ENCODE results near the gene CGB3.

GRCh38 chr19:49064768-49065611, 40.9 kb upstream of the CGB3 start, which contains the start of gene NTF4:
- no peak for TF ChIP-seq POLR2A (IDR thresholded peaks at IDR 0.05; ENCODE audit: low read depth, low read length)
- TF ChIP-seq POLR2AphosphoS5 (IDR thresholded peaks at IDR 0.05; ENCODE audit: low read depth, low read length) = no peak
- no peak for TF ChIP-seq TAF1 (IDR thresholded peaks at IDR 0.05; ENCODE audit: borderline replicate concordance, low read depth, low read length)

Data from GM12892 (cell line).